ENCODE measurements around the gene LGALS3BP.
"Not testable (repeated sequence)": the region's sequence is repeated elsewhere in the genome, so short reads cannot be mapped to it uniquely, and the experiment has no call there.

Gene LGALS3BP

GRCh38 chr17:79026376-79027273 lies 46.9 kb upstream of the LGALS3BP start:
- Histone ChIP-seq H3K9me3 (ENCODE audit: severe bottlenecking) (no peaks in the 10 kb centered on the region), H3K4me3 (ENCODE audit: low read depth, low read length) (no peak overlapping the region), H3K27me3 (ENCODE audit: insufficient read depth, low read depth, severe bottlenecking) (peaks cover 3% of the 10 kb centered on the region), H3K27ac (no peak overlapping the region), H3K36me3 (no peaks in the 10 kb centered on the region)
- no peak for DNase-seq
- no peak for TF ChIP-seq CTCF (IDR thresholded peaks at IDR 0.05; ENCODE audit: low read depth, low read length)

GRCh38 chr17:79024901-79025737 lies 45.4 kb upstream of the LGALS3BP start:
- H3K36me3 ChIP-seq = no peaks in the 10 kb centered on the region

GRCh38 chr17:79023886-79024771 lies 44.4 kb upstream of the LGALS3BP start, which contains the start of gene C1QTNF1:
Gene C1QTNF1, plus strand, starts transcription at chr17:79024169. Its CDS starts 19,800 bp downstream, at chr17:79043969.
- Histone ChIP-seq H3K4me3 (ENCODE audit: low read depth, low read length) (peak within 1 kb of the TSS; percentile 74), H3K36me3 (no peaks in the 10 kb centered on the region), H3K27me3 (ENCODE audit: insufficient read depth, low read depth, severe bottlenecking) (peaks cover 3% of the 10 kb centered on the region), H3K9me3 (ENCODE audit: severe bottlenecking) (no peaks in the 10 kb centered on the region), H3K27ac (peak within 1 kb of the TSS; percentile 45)
- DNase-seq = peak; percentile 84
- peak; percentile 60 for TF ChIP-seq CTCF (IDR thresholded peaks at IDR 0.05; ENCODE audit: low read depth, low read length)

More at GRCh38 chr17:79024901-79025737, 45.4 kb upstream of the LGALS3BP start:
- Histone ChIP-seq H3K27ac (no peak overlapping the region), H3K9me3 (ENCODE audit: severe bottlenecking) (no peaks in the 10 kb centered on the region), H3K4me3 (ENCODE audit: low read depth, low read length) (peak overlapping the region; percentile 74), H3K27me3 (ENCODE audit: insufficient read depth, low read depth, severe bottlenecking) (peaks cover 3% of the 10 kb centered on the region)
- no peak for TF ChIP-seq CTCF (IDR thresholded peaks at IDR 0.05; ENCODE audit: low read depth, low read length)
- no peak for DNase-seq

GRCh38 chr17:79023180-79023705 lies 43.5 kb upstream of the LGALS3BP start:
- H3K27ac ChIP-seq = no peak overlapping the region
- peaks cover 3% of the 10 kb centered on the region for H3K27me3 ChIP-seq (ENCODE audit: insufficient read depth, low read depth, severe bottlenecking)
- H3K4me3 ChIP-seq (ENCODE audit: low read depth, low read length) = no peak overlapping the region
- H3K36me3 ChIP-seq = no peaks in the 10 kb centered on the region
- no peak for TF ChIP-seq CTCF (IDR thresholded peaks at IDR 0.05; ENCODE audit: low read depth, low read length)
- no peaks in the 10 kb centered on the region for H3K9me3 ChIP-seq (ENCODE audit: severe bottlenecking)
- DNase-seq = no peak

- TF ChIP-seq CTCF (IDR thresholded peaks at IDR 0.05; ENCODE audit: low read depth, low read length) = no peak
- no peak for DNase-seq
- Histone ChIP-seq H3K36me3 (no peaks in the 10 kb centered on the region), H3K27ac (no peak overlapping the region), H3K27me3 (ENCODE audit: insufficient read depth, low read depth, severe bottlenecking) (peaks cover 3% of the 10 kb centered on the region), H3K4me3 (ENCODE audit: low read depth, low read length) (no peak overlapping the region), H3K9me3 (ENCODE audit: severe bottlenecking) (no peaks in the 10 kb centered on the region)
Measured at GRCh38 chr17:79022507-79022991, 42.8 kb upstream of the LGALS3BP start.

- H3K9me3 ChIP-seq (ENCODE audit: severe bottlenecking); H3K27ac ChIP-seq; H3K27me3 ChIP-seq (ENCODE audit: insufficient read depth, low read depth, severe bottlenecking); H3K36me3 ChIP-seq; DNase-seq; H3K4me3 ChIP-seq (ENCODE audit: low read depth, low read length): not testable (repeated sequence)
Measured at GRCh38 chr17:79021929-79022328, 42.2 kb upstream of the LGALS3BP start.
